ENCODE results near the gene GPANK1.

GRCh38 chr6:31663126-31663960 lies 1.5 kb downstream of the GPANK1 start:
- no peak for TF ChIP-seq CTCF (IDR thresholded peaks at IDR 0.05)
- TF ChIP-seq POLR2A (IDR thresholded peaks at IDR 0.05): no peak

Measured in esophagus squamous epithelium (tissue), 4 donors.